ENCODE data around the gene PACS1. TPM values are rescaled to one million over a fixed set of nuclear protein-coding genes. Genes with fewer than 3 reads are reported as not detected.

Gene PACS1
- total and polyA plus RNA-seq, 2 donors (not counting 1 experiment from before 2014, with no cell fraction given) = 131 to 303 TPM

DNA sequence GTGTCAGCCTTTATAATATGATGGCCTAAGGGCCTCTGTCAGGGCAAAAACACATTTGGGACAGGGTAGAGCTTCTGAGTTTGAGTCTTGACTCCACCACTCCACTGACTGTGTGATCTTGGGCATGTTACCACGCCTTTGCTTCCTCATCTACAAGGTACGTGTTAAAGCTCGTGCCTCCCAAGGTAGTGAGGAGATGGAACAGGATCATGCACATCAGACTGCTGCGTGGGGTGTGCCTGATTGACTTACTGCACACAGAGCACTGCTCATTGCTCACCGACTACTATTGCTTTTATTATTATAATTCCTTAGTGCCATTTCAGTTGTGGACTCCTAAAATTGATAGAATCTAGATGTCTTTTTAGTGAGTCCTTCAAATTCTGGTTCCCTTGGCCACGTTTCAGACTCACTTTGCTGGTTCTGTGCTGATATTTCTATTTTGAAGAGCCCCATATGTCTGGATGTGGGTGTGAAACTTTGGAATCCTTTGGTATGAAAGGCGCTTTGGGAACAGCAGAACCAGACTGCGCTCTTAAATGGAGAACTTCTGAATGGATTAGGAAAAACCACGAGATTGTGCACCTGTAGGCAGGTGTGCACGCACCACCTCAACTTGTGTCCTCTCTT lies 154.3 kb downstream of the PACS1 start:
- H2AFZ ChIP-seq (ENCODE audit: insufficient read depth, low read depth, low read length, poor library complexity, severe bottlenecking) = no peak overlapping the region
- TF ChIP-seq EZH2 (IDR thresholded peaks at IDR 0.05; ENCODE audit: borderline replicate concordance, insufficient read depth, low read depth, low read length, poor library complexity, severe bottlenecking) = no peak
- no peak for TF ChIP-seq CTCF (IDR thresholded peaks at IDR 0.05)
- peaks cover 13% of the 10 kb centered on the region for H3K79me2 ChIP-seq (ENCODE audit: control insufficient read depth, insufficient read depth, low read length)
- H3K9me3 ChIP-seq (ENCODE audit: control extremely low read depth in 1 of 3, control insufficient read depth in 2 of 3, insufficient read depth in 1 of 3, low read length in 2 of 3) = no peaks in the 10 kb centered on the region
- 88% methylated on average over 5 of the region's 10 CpGs for WGBS (ENCODE audit: insufficient coverage)
- no peaks in the 10 kb centered on the region for H3K27me3 ChIP-seq (replicated peaks in 1 of 4; ENCODE audit: control extremely low read depth in 1 of 4, control insufficient read depth in 3 of 4, insufficient read depth in 4 of 4, low read length in 3 of 4)
- H3K4me3 Mint-ChIP-seq = no peak overlapping the region
- no peak overlapping the region for H3K27ac ChIP-seq (ENCODE audit: low read length in 2 of 2)
- peaks cover 16% of the 10 kb centered on the region for H3K4me1 Mint-ChIP-seq
- H3K27me3 Mint-ChIP-seq = no peaks in the 10 kb centered on the region
- H3K9ac ChIP-seq (ENCODE audit: low read length) = no peak overlapping the region
- no peaks in the 10 kb centered on the region for H3K9me3 Mint-ChIP-seq (ENCODE audit: insufficient read depth)
- no peak overlapping the region for H3K27ac Mint-ChIP-seq
- POLR2A ChIA-PET = interaction anchor here (0.5 kb wide), 1 partner anchor 19 kb away, joined by 6 read pairs; no protein-coding TSS in a partner anchor
- DNase-seq (no peak), ATAC-seq (ENCODE audit: low read depth) (no peak)
- H3K4me2 ChIP-seq (replicated peaks; ENCODE audit: low read depth, low read length, poor library complexity, severe bottlenecking) = no peak overlapping the region
- intact Hi-C loops (cut with micrococcal nuclease) = no loop called here
- CTCF ChIA-PET = interaction anchor here (0.7 to 4.4 kb wide), 3 partner anchors 43 to 88 kb away, joined by 3 to 31 read pairs (median 6); no protein-coding TSS in a partner anchor
- peaks cover 2 to 69% of the 10 kb centered on the region in 2 experiments for H3K36me3 ChIP-seq (replicated peaks in 1 of 2; ENCODE audit: control extremely low read depth in 1 of 2, control insufficient read depth in 1 of 2, extremely low read depth in 1 of 2, insufficient read depth in 2 of 2, low read length in 1 of 2)
- H3K4me1 ChIP-seq (ENCODE audit: control insufficient read depth in 2 of 2, insufficient read depth in 2 of 2, low read length in 2 of 2) = peaks cover 10 to 14% of the 10 kb centered on the region in 2 donors
- peaks cover 15% of the 10 kb centered on the region for H4K20me1 ChIP-seq (ENCODE audit: control insufficient read depth, insufficient read depth, low read length, poor library complexity, severe bottlenecking)
- no peak overlapping the region for H3K4me3 ChIP-seq (ENCODE audit: control extremely low read depth in 1 of 5, extremely low read depth in 1 of 5, insufficient read depth in 1 of 5, low read depth in 2 of 5, low read length in 4 of 5)

GRCh38 chr11:66225066-66225465 lies 155.0 kb downstream of the PACS1 start:
- peaks cover 16% of the 10 kb centered on the region for H4K20me1 ChIP-seq (ENCODE audit: control insufficient read depth, insufficient read depth, low read length, poor library complexity, severe bottlenecking)
- H3K27ac Mint-ChIP-seq = no peak overlapping the region
- H3K9ac ChIP-seq (ENCODE audit: low read length) = no peak overlapping the region
- no peak overlapping the region for H3K4me2 ChIP-seq (replicated peaks; ENCODE audit: low read depth, low read length, poor library complexity, severe bottlenecking)
- ATAC-seq (ENCODE audit: low read depth) (no peak), DNase-seq (no peak)
- no peak overlapping the region for H3K4me3 Mint-ChIP-seq
- no peaks in the 10 kb centered on the region for H3K27me3 ChIP-seq (replicated peaks in 1 of 4; ENCODE audit: control extremely low read depth in 1 of 4, control insufficient read depth in 3 of 4, insufficient read depth in 4 of 4, low read length in 3 of 4)
- no peaks in the 10 kb centered on the region for H3K9me3 ChIP-seq (ENCODE audit: control extremely low read depth in 1 of 3, control insufficient read depth in 2 of 3, insufficient read depth in 1 of 3, low read length in 2 of 3)
- ChIA-PET CTCF (interaction anchor here (1.2 to 1.6 kb wide), 2 partner anchors 58 to 87 kb away, joined by 4 to 6 read pairs; no protein-coding TSS in a partner anchor), POLR2A (no interaction called here)
- H3K4me1 Mint-ChIP-seq = peaks cover 16% of the 10 kb centered on the region
- intact Hi-C loops (cut with micrococcal nuclease) = no loop called here
- no peak for TF ChIP-seq EZH2 (IDR thresholded peaks at IDR 0.05; ENCODE audit: borderline replicate concordance, insufficient read depth, low read depth, low read length, poor library complexity, severe bottlenecking)
- no peak for TF ChIP-seq CTCF (IDR thresholded peaks at IDR 0.05)
- 100% methylated on average over 2 of the region's 2 CpGs for WGBS (ENCODE audit: insufficient coverage)
- peaks cover 16% of the 10 kb centered on the region for H3K79me2 ChIP-seq (ENCODE audit: control insufficient read depth, insufficient read depth, low read length)
- H3K27ac ChIP-seq (ENCODE audit: low read length in 2 of 2) = no peak overlapping the region
- H3K4me1 ChIP-seq (ENCODE audit: control insufficient read depth in 2 of 2, insufficient read depth in 2 of 2, low read length in 2 of 2) = peaks cover 10 to 14% of the 10 kb centered on the region in 2 donors
- H2AFZ ChIP-seq (ENCODE audit: insufficient read depth, low read depth, low read length, poor library complexity, severe bottlenecking) = no peak overlapping the region
- H3K27me3 Mint-ChIP-seq = no peaks in the 10 kb centered on the region
- H3K4me3 ChIP-seq (ENCODE audit: control extremely low read depth in 1 of 5, extremely low read depth in 1 of 5, insufficient read depth in 1 of 5, low read depth in 2 of 5, low read length in 4 of 5) = no peak overlapping the region
- no peaks in the 10 kb centered on the region for H3K9me3 Mint-ChIP-seq (ENCODE audit: insufficient read depth)
- H3K36me3 ChIP-seq (replicated peaks in 1 of 2; ENCODE audit: control extremely low read depth in 1 of 2, control insufficient read depth in 1 of 2, extremely low read depth in 1 of 2, insufficient read depth in 2 of 2, low read length in 1 of 2) = peaks cover 2 to 65% of the 10 kb centered on the region in 2 experiments
